Esophagus muscularis mucosa (tissue), 4 donors: ENCODE data around the gene CEP85. TPM values are rescaled to one million over a fixed set of nuclear protein-coding genes. Genes with fewer than 3 reads are reported as not detected.

ENCODE experiments used
- DNase-seq: peaks from one replicate; pipeline ENCODE4 v3.0.0-alpha.2; 2017; ENCODE audit errors: extremely low spot score
- H3K27ac ChIP-seq, 4 donors: fragments of 200-600 bp; sonication (generic); replicated peaks in 1 of 4; 1 replicate in 3 of 4; 2 replicates in 1 of 4; pipeline ENCODE4 v1.5.1; 2016 to 2019; ENCODE audit warnings: mild to moderate bottlenecking in 1 of 4
- H3K27me3 ChIP-seq, 4 donors: fragments of 200-600 bp; sonication (generic); one replicate each; pipeline versions ENCODE4 v1.5.1 to v1.6.0; 2016 to 2019
- H3K36me3 ChIP-seq, 4 donors: fragments of 200-600 bp; sonication (generic); one replicate each; pipeline ENCODE4 v1.5.1; 2016 to 2019
- H3K4me1 ChIP-seq, 4 donors: fragments of 200-600 bp; sonication (generic); one replicate each; pipeline ENCODE4 v1.5.1; 2016 to 2019
- H3K4me3 ChIP-seq, 4 donors: fragments of 200-600 bp; sonication (generic); 1 replicate in 2 of 4; 2 replicates in 2 of 4; pipeline ENCODE4 v1.5.1; 2016 to 2019; ENCODE audit warnings: mild to moderate bottlenecking in 4 of 4, moderate library complexity in 1 of 4
- H3K9me3 ChIP-seq, 4 donors: fragments of 200-600 bp; sonication (generic); 1 replicate in 3 of 4; 2 replicates in 1 of 4; pipeline ENCODE4 v1.5.1; 2016 to 2019
- CTCF ChIP-seq, 3 experiments: fragments of 200-600 bp in 2 of 3; fragments of 450-650 bp in 1 of 3; sonication (generic) in 2 of 3; IDR thresholded peaks; one replicate each; pipeline ENCODE4 v1.5.1; 2017 to 2019; ENCODE audit warnings: antibody characterized with exemption in 3 of 3, mild to moderate bottlenecking in 2 of 3, moderate library complexity in 1 of 3
- EP300 ChIP-seq: sonication (generic); formaldehyde crosslinking; IDR thresholded peaks from one replicate; pipeline ENCODE4 v1.6.1; 2017; ENCODE audit warnings: antibody characterized with exemption
- POLR2A ChIP-seq: fragments of 450-650 bp; IDR thresholded peaks from one replicate; pipeline ENCODE4 v1.6.1; 2017; ENCODE audit warnings: antibody characterized with exemption, moderate library complexity, mild to moderate bottlenecking, low read depth
- POLR2AphosphoS5 ChIP-seq, 2 donors: sonication (generic); formaldehyde crosslinking; IDR thresholded peaks; one replicate each; pipeline ENCODE4 v1.6.1; 2017; ENCODE audit warnings: antibody characterized with exemption in 2 of 2
- WGBS: methylation state at CpG from one replicate; pipeline ENCODE4 v1.1.5; 2018; 5-methylcytosine and 5-hydroxymethylcytosine counted together
- intact Hi-C: fragments of 100-400 bp; cut with DNase I; formaldehyde crosslinking; loops from one replicate; pipeline ENCODE4 v1.15.1; 2023
- total RNA-seq, 4 donors: library from RNA; depleted of rRNA; stranded (reverse); fragments of >200 nt; gene quantifications; one replicate each; pipeline versions ENCODE4 v1.1.0 to v1.2.1, GENCODE V29; 2016

The CEP85 gene
- total RNA-seq, 4 donors from 2014 or later: 3.0 to 6.3 (median 4.8) TPM

GRCh38 chr1:26322042-26322331 is 88.0 kb downstream of the CEP85 start:
- Histone ChIP-seq H3K27me3 (peaks cover 0 to 18% (median 2%) of the 10 kb centered on the region in 4 donors), H3K4me3 (no peak overlapping the region), H3K36me3 (no peaks in the 10 kb centered on the region), H3K27ac (no peak overlapping the region), H3K4me1 (peaks cover 7 to 22% (median 15%) of the 10 kb centered on the region in 4 donors), H3K9me3 (no peaks in the 10 kb centered on the region)
- intact Hi-C loops: loop anchor here (5.0 kb wide), 1 partner anchor 150 kb away; the partner anchor contains the start of gene ZNF593OS
- no peak for DNase-seq
- WGBS: 69% methylated on average over 9 of the region's 10 CpGs
- TF ChIP-seq POLR2AphosphoS5 (IDR thresholded peaks at IDR 0.05) (no peak), CTCF (IDR thresholded peaks at IDR 0.05) (no peak)

GRCh38 chr1:26323382-26323781 is 89.4 kb downstream of the CEP85 start:
- DNase-seq: no peak
- no peak overlapping the region for H3K27ac ChIP-seq

GRCh38 chr1:26324550-26324949 is 90.5 kb downstream of the CEP85 start:
- intact Hi-C loops: loop anchor here (5.0 kb wide), 1 partner anchor 152 kb away; the partner anchor contains the start of gene ZNF593OS
- Histone ChIP-seq H3K27ac (no peak overlapping the region), H3K4me1 (peaks cover 3 to 13% (median 9%) of the 10 kb centered on the region in 4 donors), H3K4me3 (no peak overlapping the region), H3K27me3 (peaks cover 0 to 33% (median 2%) of the 10 kb centered on the region in 4 donors), H3K36me3 (no peaks in the 10 kb centered on the region), H3K9me3 (no peaks in the 10 kb centered on the region)
- DNase-seq: no peak
- TF ChIP-seq POLR2A (no peak), CTCF (IDR thresholded peaks at IDR 0.05) (no peak), POLR2AphosphoS5 (IDR thresholded peaks at IDR 0.05) (no peak), EP300 (no peak)
- 88% methylated on average over 3 of the region's 3 CpGs for WGBS

More at GRCh38 chr1:26323382-26323781, 89.4 kb downstream of the CEP85 start:
- Histone ChIP-seq H3K36me3 (no peaks in the 10 kb centered on the region), H3K4me3 (no peak overlapping the region), H3K4me1 (peaks cover 3 to 15% (median 9%) of the 10 kb centered on the region in 4 donors), H3K9me3 (no peaks in the 10 kb centered on the region), H3K27me3 (peaks cover 0 to 23% (median 2%) of the 10 kb centered on the region in 4 donors)
- 89% methylated on average over 2 of the region's 2 CpGs for WGBS
- TF ChIP-seq EP300 (no peak), CTCF (IDR thresholded peaks at IDR 0.05) (no peak), POLR2AphosphoS5 (IDR thresholded peaks at IDR 0.05) (no peak)
- intact Hi-C loops: loop anchor here (5.0 kb wide), 1 partner anchor 151 kb away; the partner anchor contains the start of gene ZNF593OS

- Histone ChIP-seq H3K4me1 (no peaks in the 10 kb centered on the region), H3K27me3 (peaks cover 0 to 59% (median 3%) of the 10 kb centered on the region in 4 donors), H3K27ac (no peak overlapping the region), H3K9me3 (no peaks in the 10 kb centered on the region), H3K36me3 (no peaks in the 10 kb centered on the region), H3K4me3 (no peak overlapping the region)
- no peak for DNase-seq
- intact Hi-C loops: no loop called here
- WGBS: 82% methylated on average over 6 of the region's 8 CpGs
- no peak for TF ChIP-seq POLR2A
- no peak for TF ChIP-seq POLR2AphosphoS5 (IDR thresholded peaks at IDR 0.05)
- no peak for TF ChIP-seq EP300
Measured at GRCh38 chr1:26327956-26328362, 94.0 kb downstream of the CEP85 start.

Other genes starting within 250 kb of the CEP85 start
- 1 to 10 TPM; 6.1 to 10.0 (median 9.2) TPM for gene PAFAH2, start 236.1 kb upstream of the CEP85 start, total RNA-seq
- gene EXTL1, start 212.4 kb upstream of the CEP85 start, total RNA-seq: 1 to 10 TPM in 1 of 4 donors, under 1 TPM in 2, not detected in 1; 0.33 to 2.1 (median 0.97) TPM
- gene SLC30A2, start 188.1 kb upstream of the CEP85 start, total RNA-seq: under 1 TPM in 1 of 4 donors, not detected in 3; 0.17 TPM
- gene TRIM63, start 166.6 kb upstream of the CEP85 start, total RNA-seq: 1 to 10 TPM in 2 of 4 donors, under 1 TPM in 1, not detected in 1; 0.42 to 4.1 (median 2.1) TPM
- 1 to 10 TPM; 5.1 to 6.4 (median 5.7) TPM for gene PDIK1L, start 122.4 kb upstream of the CEP85 start, total RNA-seq
- 10 to 100 TPM in 2 of 4 donors, 1 to 10 TPM in 2; 2.9 to 17.9 (median 11.6) TPM for gene FAM110D, start 75.1 kb upstream of the CEP85 start, total RNA-seq
- gene C1orf232, start 65.2 kb upstream of the CEP85 start, total RNA-seq: not detected
- gene ZNF593, start 64.3 kb upstream of the CEP85 start, total RNA-seq: 10 to 100 TPM; 10.4 to 41.6 (median 22.5) TPM
- gene ZNF593OS, start 62.4 kb upstream of the CEP85 start, total RNA-seq: not detected
- 1 to 10 TPM; 1.4 to 2.6 (median 1.9) TPM for gene CNKSR1, start 56.7 kb upstream of the CEP85 start, total RNA-seq
- gene CATSPER4, start 43.6 kb upstream of the CEP85 start, total RNA-seq: not detected
- 10 to 100 TPM; 52.7 to 81.7 (median 59.8) TPM for gene SH3BGRL3, start 45.9 kb downstream of the CEP85 start, total RNA-seq
- gene UBXN11, start 72.4 kb downstream of the CEP85 start, total RNA-seq: 10 to 100 TPM in 2 of 4 donors, 1 to 10 TPM in 2; 7.1 to 13.3 (median 10.1) TPM
- gene CD52, start 83.8 kb downstream of the CEP85 start, total RNA-seq: 10 to 100 TPM in 1 of 4 donors, 1 to 10 TPM in 2, not detected in 1; 3.8 to 14.0 (median 7.1) TPM
- under 1 TPM in 2 of 4 donors, not detected in 2; 0.42 to 0.86 TPM for gene CRYBG2, start 119.9 kb downstream of the CEP85 start, total RNA-seq
- not detected for gene ZNF683, start 138.6 kb downstream of the CEP85 start, total RNA-seq
- not detected for gene LIN28A, start 176.6 kb downstream of the CEP85 start, total RNA-seq
- 10 to 100 TPM; 28.7 to 38.9 (median 30.4) TPM for gene DHDDS, start 198.1 kb downstream of the CEP85 start, total RNA-seq
- gene HMGN2, start 238.2 kb downstream of the CEP85 start, total RNA-seq: 100 to 1,000 TPM; 124 to 263 (median 189) TPM